K562 (cell line): Measurements from ENCODE around the gene ATXN1. TPM values are rescaled to one million over a fixed set of nuclear protein-coding genes. Genes with fewer than 3 reads are reported as not detected.
A peak's percentile ranks its signal among the peaks of the same experiment; 100 is the strongest.

Experiments
- ATAC-seq: fragments of 200-7000 bp; cut with Tn5 transposase; 3 replicates; pipeline ENCODE4 v1.9.1; 2020; ENCODE audit warnings: moderate library complexity
- BruUV-seq: library from RNA; stranded (reverse); fragments of 400-500 nt; replicated peaks from 2 replicates; lab custom pipeline; 2021; lab: Mats Ljungman, UMichigan
- CTCF ChIA-PET: fragments of 300-600 bp; formaldehyde crosslinking; extraction: SDS; loops from one replicate; lab custom pipeline; 2021; ENCODE audit warnings: low intra/inter-chr PET ratio; lab: Yijun Ruan, JAX
- POLR2A ChIA-PET: fragments of 300-600, 350-650 bp; sonication (Branson Sonifier 250); formaldehyde crosslinking; extraction: SDS; loops from one replicate; lab custom pipeline; 2021; ENCODE audit warnings: antibody characterized with exemption, inconsistent platforms; lab: Yijun Ruan, JAX
- DNase-seq, 4 experiments: peaks; one replicate each; pipeline versions ENCODE4 v3.0.0 to v3.0.0-alpha.2; 2011 to 2018; ENCODE audit warnings: low spot score in 3 of 4, mixed read lengths in 3 of 4; ENCODE audit errors: extremely low read depth in 1 of 4
- FAIRE-seq: peaks from 2 replicates; lab custom pipeline; 2011; peaks lifted over from hg19 to GRCh38; lab: Jason Lieb, UNC
- H2AFZ ChIP-seq: 2 replicates; pipeline ENCODE4 v1.6.0; 2011; ENCODE audit warnings: low read depth, low read length, control low read depth, inconsistent platforms
- H3K27ac ChIP-seq: fragments of 200-600 bp; 3 replicates; pipeline ENCODE4 v1.8.0; 2011; ENCODE audit warnings: low read depth, mild to moderate bottlenecking, control low read depth, inconsistent platforms, low read length, moderate library complexity, mixed read lengths; ENCODE audit errors: extremely low read depth
- H3K27me3 ChIP-seq, 2 experiments: fragments of 300-600 bp in 1 of 2; 2 replicates in 1 of 2; 3 replicates in 1 of 2; pipeline versions ENCODE4 v1.6.0 to v1.8.0; 2011; ENCODE audit warnings: inconsistent platforms in 2 of 2, low read length in 2 of 2, mild to moderate bottlenecking in 1 of 2, mixed read lengths in 1 of 2, moderate library complexity in 1 of 2; ENCODE audit not compliant: control insufficient read depth in 2 of 2, insufficient read depth in 2 of 2
- H3K36me3 ChIP-seq: fragments of 300-600 bp; 3 replicates; pipeline ENCODE4 v1.8.0; 2011; ENCODE audit warnings: mild to moderate bottlenecking, low read length, inconsistent platforms; ENCODE audit not compliant: control insufficient read depth, insufficient read depth
- H3K4me1 ChIP-seq, 2 experiments: fragments of 200-600 bp in 1 of 2; replicated peaks in 1 of 2; 2 replicates in 1 of 2; 3 replicates in 1 of 2; pipeline versions ENCODE4 v1.5.1 to v1.8.0; 2011; ENCODE audit warnings: inconsistent platforms in 2 of 2, low read length in 2 of 2, mild to moderate bottlenecking in 1 of 2, mixed read lengths in 1 of 2, moderate library complexity in 1 of 2; ENCODE audit not compliant: control insufficient read depth in 2 of 2, insufficient read depth in 2 of 2
- H3K4me2 ChIP-seq: 2 replicates; pipeline ENCODE4 v1.6.1; 2011; ENCODE audit warnings: low read length, control low read depth, inconsistent platforms, mixed read lengths; ENCODE audit not compliant: insufficient read depth
- H3K4me3 ChIP-seq: fragments of 200-600 bp; sonication (generic), shearing (Covaris generic); 2 replicates; pipeline ENCODE4 v1.5.1; 2016; ENCODE audit warnings: control low read depth, inconsistent platforms
- H3K79me2 ChIP-seq: fragments of 200-600 bp; 3 replicates; pipeline ENCODE4 v1.8.0; 2011; ENCODE audit warnings: low read length, inconsistent platforms; ENCODE audit not compliant: control insufficient read depth, insufficient read depth
- H3K9ac ChIP-seq, 2 experiments: 2 replicates each; pipeline versions ENCODE4 v1.6.0 to v1.6.1; 2011; ENCODE audit warnings: low read depth in 2 of 2, low read length in 2 of 2, control low read depth in 1 of 2, inconsistent platforms in 1 of 2, mild to moderate bottlenecking in 1 of 2, mixed read lengths in 1 of 2; ENCODE audit not compliant: insufficient read depth in 1 of 2
- H3K9me1 ChIP-seq: one replicate; pipeline ENCODE4 v1.6.0; 2011; ENCODE audit warnings: inconsistent platforms, mild to moderate bottlenecking, low read length, moderate library complexity; ENCODE audit not compliant: control insufficient read depth, insufficient read depth
- H3K9me3 ChIP-seq: replicated peaks from 2 replicates; pipeline ENCODE4 v1.5.1; 2011; ENCODE audit warnings: low read depth, low read length, inconsistent platforms; ENCODE audit not compliant: control insufficient read depth, insufficient read depth
- H4K20me1 ChIP-seq: replicated peaks from 2 replicates; pipeline ENCODE4 v1.6.1; 2011; ENCODE audit warnings: low read length, inconsistent platforms, mixed read lengths; ENCODE audit not compliant: control insufficient read depth, insufficient read depth
- RAD21 ChIP-seq, 2 experiments: fragments of 250-450 bp in 1 of 2; fragments of 450-650 bp in 1 of 2; sonication (Bioruptor Pico) in 1 of 2; formaldehyde crosslinking in 1 of 2; IDR thresholded peaks in 1 of 2; conservative IDR thresholded peaks in 1 of 2; 2 replicates each; pipeline versions ENCODE4 v1.4.0 to v1.8.0; 2020 to 2022; ENCODE audit warnings: mild to moderate bottlenecking in 2 of 2, moderate library complexity in 1 of 2
- SMC3 ChIP-seq: conservative IDR thresholded peaks from 2 replicates; pipeline ENCODE4 v1.6.1; 2011; ENCODE audit warnings: low read depth, low read length, improper control_type of control experiment; ENCODE audit not compliant: insufficient read depth
- WGBS: fragments of 100-300 bp; shearing (Covaris generic); methylation state at CpG from one replicate; pipeline ENCODE4 v1.1.6; 2016; ENCODE audit warnings: low coverage, mixed read lengths; ENCODE audit not compliant: insufficient coverage; ENCODE audit errors: missing lambda C conversion rate; 5-methylcytosine and 5-hydroxymethylcytosine counted together
- in situ Hi-C: fragments of 300-500 bp; cut with MboI; formaldehyde crosslinking; loops from 4 replicates; pipeline ENCODE4 v1.15.0; 2018; ENCODE audit warnings: inconsistent platforms, mixed read lengths
- intact Hi-C: fragments of 100-400 bp; cut with micrococcal nuclease; formaldehyde crosslinking; loops from 2 replicates; pipeline ENCODE4 v1.14.2; 2022
- polyA plus RNA-seq, 8 experiments: library from polyadenylated mRNA; depleted of rRNA in 4 of 8; stranded (reverse) in 5 of 8; unstranded in 3 of 8; fragments of >200 nt; fragmentation: Nextera tagmentation in 2 of 8; fragmentation: Illumina TruSeq in 1 of 8; extraction: Ambion mirVana in 2 of 8; extraction: Trizol in 1 of 8; gene quantifications; 2 replicates each; pipeline versions ENCODE4 v1.2.1 to v1.2.3, GENCODE V29; 2011 to 2014; ENCODE audit warnings: inconsistent platforms in 1 of 8, missing spikeins in 1 of 8
- total RNA-seq, 7 experiments: library from RNA; depleted of rRNA in 6 of 7; stranded (reverse); fragments of >200 nt in 6 of 7; fragmentation: Illumina TruSeq in 2 of 7; extraction: Trizol in 2 of 7; gene quantifications; 2 replicates each; pipeline versions ENCODE4 v1.2.1 to v1.2.3, GENCODE V29; 2011 to 2021; ENCODE audit warnings: low replicate concordance in 1 of 7
- TF ChIP-seq, protein P1 (sequence below), 3 experiments: IDR thresholded peaks in 2 of 3; conservative IDR thresholded peaks in 1 of 3; 2 replicates each; pipeline ENCODE4 v1.5.1; 2011 to 2012; ENCODE audit warnings: low read length in 3 of 3, mild to moderate bottlenecking in 3 of 3, control low read depth in 2 of 3, improper control_type of control experiment in 1 of 3, inconsistent platforms in 1 of 3, low read depth in 1 of 3, mixed read lengths in 1 of 3, moderate library complexity in 1 of 3; ENCODE audit not compliant: insufficient read depth in 2 of 3
- TF ChIP-seq, protein P2 (sequence below): fragments of 250-450 bp; sonication (Bioruptor Pico); IDR thresholded peaks from 2 replicates; pipeline ENCODE4 v1.4.0; 2020; ENCODE audit warnings: mild to moderate bottlenecking, moderate library complexity
- TF ChIP-seq, protein P3 (sequence below): fragments of 250-450 bp; sonication (Bioruptor Pico); IDR thresholded peaks from 2 replicates; pipeline ENCODE4 v1.5.0; 2021; ENCODE audit warnings: mild to moderate bottlenecking, moderate library complexity

The ATXN1 gene
- total and polyA plus RNA-seq, 9 of the 15 experiments (the other 6 are each of a cell fraction or from before 2014, with no cell fraction given) = under 0.01 to 1.2 (median 0.58) TPM

DNA sequence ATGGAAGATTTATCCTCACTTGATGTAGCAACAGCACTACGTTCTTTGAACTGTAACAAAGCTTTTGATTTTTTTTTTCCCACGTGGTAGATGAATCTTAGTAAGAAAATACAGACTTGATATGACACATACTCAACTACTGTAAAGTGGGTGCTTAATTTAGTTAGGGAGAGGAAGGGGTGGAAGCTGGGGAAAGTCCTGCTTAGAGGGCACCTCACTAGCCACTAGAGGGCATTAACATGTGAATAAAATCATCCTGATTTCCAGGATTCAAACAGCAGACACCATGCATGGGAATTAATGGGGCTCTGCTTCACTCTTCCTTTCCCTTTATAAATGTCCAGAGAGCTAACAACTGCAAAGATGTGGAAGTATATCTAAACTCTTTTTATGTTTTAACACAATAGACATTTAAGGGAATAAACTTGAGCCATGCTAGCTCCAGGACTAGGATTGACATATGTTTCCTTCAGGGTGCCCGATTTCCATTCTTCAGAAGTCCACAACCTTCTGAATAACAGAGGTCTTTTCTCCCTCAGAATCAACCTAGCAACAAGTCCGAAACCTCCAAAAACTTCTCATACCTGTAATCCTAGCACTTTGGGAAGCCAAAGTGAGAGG is 250.1 kb downstream of the ATXN1 start:
- ATAC-seq (peak; percentile 80), DNase-seq (peak; percentile 18 to 38 (median 28)), FAIRE-seq (peak; percentile 88)
- Histone ChIP-seq H4K20me1 (no peaks in the 10 kb centered on the region), H3K9me1 (no peaks in the 10 kb centered on the region), H3K9me3 (no peaks in the 10 kb centered on the region), H3K79me2 (no peaks in the 10 kb centered on the region), H3K4me2 (no peak overlapping the region), H3K4me1 (no peaks in the 10 kb centered on the region), H3K9ac (no peak overlapping the region), H2AFZ (no peak overlapping the region), H3K27me3 (peaks cover 8 to 12% of the 10 kb centered on the region in 2 experiments; a peak in 4 of 5 replicates), H3K4me3 (no peak overlapping the region), H3K27ac (no peak overlapping the region), H3K36me3 (no peaks in the 10 kb centered on the region)
- intact Hi-C loops = loop anchor here (5.0 kb wide), 1 partner anchor 251 kb away; the partner anchor contains the start of gene ATXN1
- BruUV-seq = no TSS peak
- TF ChIP-seq RAD21 (CRISPR knock-in tag; conservative IDR thresholded peaks at IDR 0.05 in 1 of 2, IDR thresholded peaks at IDR 0.05 in 1 of 2) (peak; percentile 29 to 41; a peak in 2 of 4 replicates), SMC3 (0 out of 2 replicates have a peak, but pooled peaks have one; percentile 18)
- TF ChIP-seq, protein P1, sequence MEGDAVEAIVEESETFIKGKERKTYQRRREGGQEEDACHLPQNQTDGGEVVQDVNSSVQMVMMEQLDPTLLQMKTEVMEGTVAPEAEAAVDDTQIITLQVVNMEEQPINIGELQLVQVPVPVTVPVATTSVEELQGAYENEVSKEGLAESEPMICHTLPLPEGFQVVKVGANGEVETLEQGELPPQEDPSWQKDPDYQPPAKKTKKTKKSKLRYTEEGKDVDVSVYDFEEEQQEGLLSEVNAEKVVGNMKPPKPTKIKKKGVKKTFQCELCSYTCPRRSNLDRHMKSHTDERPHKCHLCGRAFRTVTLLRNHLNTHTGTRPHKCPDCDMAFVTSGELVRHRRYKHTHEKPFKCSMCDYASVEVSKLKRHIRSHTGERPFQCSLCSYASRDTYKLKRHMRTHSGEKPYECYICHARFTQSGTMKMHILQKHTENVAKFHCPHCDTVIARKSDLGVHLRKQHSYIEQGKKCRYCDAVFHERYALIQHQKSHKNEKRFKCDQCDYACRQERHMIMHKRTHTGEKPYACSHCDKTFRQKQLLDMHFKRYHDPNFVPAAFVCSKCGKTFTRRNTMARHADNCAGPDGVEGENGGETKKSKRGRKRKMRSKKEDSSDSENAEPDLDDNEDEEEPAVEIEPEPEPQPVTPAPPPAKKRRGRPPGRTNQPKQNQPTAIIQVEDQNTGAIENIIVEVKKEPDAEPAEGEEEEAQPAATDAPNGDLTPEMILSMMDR (IDR thresholded peaks at IDR 0.05 in 2 of 3, conservative IDR thresholded peaks at IDR 0.05 in 1 of 3; ENCODE audit: insufficient read depth in 2 of 3, low read depth in 1 of 3, low read length in 3 of 3) = peak; percentile 46 to 65 (median 58); a peak in 5 of 6 replicates
- TF ChIP-seq, protein P2, sequence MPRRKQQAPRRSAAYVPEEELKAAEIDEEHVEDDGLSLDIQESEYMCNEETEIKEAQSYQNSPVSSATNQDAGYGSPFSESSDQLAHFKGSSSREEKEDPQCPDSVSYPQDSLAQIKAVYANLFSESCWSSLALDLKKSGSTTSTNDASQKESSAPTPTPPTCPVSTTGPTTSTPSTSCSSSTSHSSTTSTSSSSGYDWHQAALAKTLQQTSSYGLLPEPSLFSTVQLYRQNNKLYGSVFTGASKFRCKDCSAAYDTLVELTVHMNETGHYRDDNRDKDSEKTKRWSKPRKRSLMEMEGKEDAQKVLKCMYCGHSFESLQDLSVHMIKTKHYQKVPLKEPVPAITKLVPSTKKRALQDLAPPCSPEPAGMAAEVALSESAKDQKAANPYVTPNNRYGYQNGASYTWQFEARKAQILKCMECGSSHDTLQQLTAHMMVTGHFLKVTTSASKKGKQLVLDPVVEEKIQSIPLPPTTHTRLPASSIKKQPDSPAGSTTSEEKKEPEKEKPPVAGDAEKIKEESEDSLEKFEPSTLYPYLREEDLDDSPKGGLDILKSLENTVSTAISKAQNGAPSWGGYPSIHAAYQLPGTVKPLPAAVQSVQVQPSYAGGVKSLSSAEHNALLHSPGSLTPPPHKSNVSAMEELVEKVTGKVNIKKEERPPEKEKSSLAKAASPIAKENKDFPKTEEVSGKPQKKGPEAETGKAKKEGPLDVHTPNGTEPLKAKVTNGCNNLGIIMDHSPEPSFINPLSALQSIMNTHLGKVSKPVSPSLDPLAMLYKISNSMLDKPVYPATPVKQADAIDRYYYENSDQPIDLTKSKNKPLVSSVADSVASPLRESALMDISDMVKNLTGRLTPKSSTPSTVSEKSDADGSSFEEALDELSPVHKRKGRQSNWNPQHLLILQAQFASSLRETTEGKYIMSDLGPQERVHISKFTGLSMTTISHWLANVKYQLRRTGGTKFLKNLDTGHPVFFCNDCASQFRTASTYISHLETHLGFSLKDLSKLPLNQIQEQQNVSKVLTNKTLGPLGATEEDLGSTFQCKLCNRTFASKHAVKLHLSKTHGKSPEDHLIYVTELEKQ = no peak
- TF ChIP-seq, protein P3, sequence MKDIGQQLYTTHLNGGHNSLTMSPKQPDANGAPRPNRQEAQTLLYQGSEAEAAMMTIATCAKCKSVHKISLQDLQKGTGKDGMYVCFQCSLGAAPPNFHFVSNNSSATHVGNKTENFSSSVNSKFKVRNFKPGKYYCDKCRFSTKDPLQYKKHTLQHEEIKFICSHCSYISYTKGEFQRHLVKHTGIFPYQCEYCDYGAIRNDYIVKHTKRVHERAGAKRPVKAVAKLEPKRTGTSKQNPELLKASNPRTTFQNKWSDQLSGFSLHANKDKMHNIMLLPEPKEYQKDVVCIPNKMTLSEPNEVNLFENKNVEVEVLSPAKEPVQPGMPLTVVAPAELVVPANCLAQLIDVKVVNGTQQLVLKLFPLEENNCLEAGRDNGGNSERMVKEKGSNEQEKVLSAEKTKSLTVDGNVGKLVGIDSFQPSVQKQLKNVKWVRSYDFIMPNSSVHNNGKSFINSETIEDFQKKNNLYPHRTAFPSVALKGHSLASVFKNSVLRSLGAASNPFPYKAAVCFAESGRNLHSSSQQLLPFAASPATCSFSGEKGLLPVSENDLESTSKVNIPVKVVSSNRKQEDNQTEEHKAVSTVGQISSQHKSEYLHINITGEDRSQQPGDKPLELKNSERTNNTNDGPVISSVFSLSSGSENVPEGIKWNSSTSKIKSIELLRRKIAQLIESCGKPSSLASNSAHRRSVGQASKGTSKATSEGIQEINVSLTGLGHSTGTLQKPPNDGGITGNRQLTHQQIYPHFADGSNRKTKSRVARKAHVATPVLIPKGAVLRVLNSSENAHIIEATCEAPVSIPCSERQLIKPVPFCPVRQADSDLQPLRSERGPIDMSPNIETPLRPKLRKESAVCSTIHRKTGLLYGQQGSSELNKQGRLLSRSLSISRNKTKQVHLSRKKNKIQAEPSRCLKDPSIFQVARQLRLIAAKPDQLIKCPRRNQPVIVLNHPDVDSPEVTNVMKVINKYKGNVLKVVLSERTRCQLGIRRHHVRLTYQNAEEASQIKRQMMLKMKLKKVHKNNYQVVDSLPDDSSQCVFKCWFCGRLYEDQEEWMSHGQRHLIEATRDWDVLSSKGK (CRISPR knock-in tag) = no peak
- in situ Hi-C loops = no loop called here
- POLR2A ChIA-PET = interaction anchor here (0.6 kb wide), 1 partner anchor 42 kb away, joined by 3 read pairs; no protein-coding TSS in a partner anchor
- WGBS = 0% methylated on average over 4 of the region's 4 CpGs
- CTCF ChIA-PET = interaction anchor here (0.8 kb wide), 1 partner anchor 252 kb away, joined by 3 read pairs; no protein-coding TSS in a partner anchor
